Type B pancreatic cell (in vitro differentiated cells): ENCODE results near the gene POLR1C. TPM values are rescaled to one million over a fixed set of nuclear protein-coding genes. Genes with fewer than 3 reads are reported as not detected.

ENCODE experiments used
- DNase-seq: peaks from one replicate; pipeline ENCODE4 v3.0.0; 2021; ENCODE audit warnings: mixed read lengths; ENCODE audit not compliant: unreplicated experiment; ENCODE audit errors: extremely low spot score
- H3K27ac Mint-ChIP-seq: 2 replicates; pipeline ENCODE4 v1.8.0; 2021; ENCODE audit warnings: mild to moderate bottlenecking, mixed read lengths
- H3K27me3 Mint-ChIP-seq: 2 replicates; pipeline ENCODE4 v1.8.0; 2021; ENCODE audit warnings: mixed read lengths
- H3K36me3 Mint-ChIP-seq: 2 replicates; pipeline ENCODE4 v1.8.0; 2021; ENCODE audit warnings: mixed read lengths
- H3K4me1 Mint-ChIP-seq: one replicate; pipeline ENCODE4 v1.8.0; 2021; ENCODE audit warnings: mixed read lengths; ENCODE audit not compliant: unreplicated experiment
- H3K4me3 Mint-ChIP-seq: 2 replicates; pipeline ENCODE4 v1.8.0; 2021; ENCODE audit warnings: mild to moderate bottlenecking, mixed read lengths
- H3K9me3 Mint-ChIP-seq: 2 replicates; pipeline ENCODE4 v1.8.0; 2021; ENCODE audit warnings: mixed read lengths
- CTCF ChIP-seq: fragments of 200-600 bp; sonication (generic); conservative IDR thresholded peaks from 2 replicates; pipeline ENCODE4 v1.5.0; 2021; ENCODE audit warnings: antibody characterized with exemption, mild to moderate bottlenecking
- total RNA-seq: library from RNA; stranded (reverse); gene quantifications from 2 replicates; pipeline ENCODE4 v1.2.1, GENCODE V29; 2021; ENCODE audit warnings: low replicate concordance

POLR1C gene
- total RNA-seq, 1 donor from 2014 or later: 60.8 TPM

GRCh38 chr6:43469947-43470346 is 46.9 kb upstream of the POLR1C start:
- H3K9me3 Mint-ChIP-seq: no peaks in the 10 kb centered on the region
- peaks cover 9% of the 10 kb centered on the region for H3K27me3 Mint-ChIP-seq
- TF ChIP-seq CTCF: no peak
- H3K4me3 Mint-ChIP-seq: no peak overlapping the region
- no peaks in the 10 kb centered on the region for H3K4me1 Mint-ChIP-seq
- no peaks in the 10 kb centered on the region for H3K36me3 Mint-ChIP-seq
- DNase-seq: no peak
- no peak overlapping the region for H3K27ac Mint-ChIP-seq

GRCh38 chr6:43471399-43471798 is 45.5 kb upstream of the POLR1C start:
- Mint-ChIP-seq H3K4me1 (no peaks in the 10 kb centered on the region), H3K27me3 (peaks cover 7% of the 10 kb centered on the region), H3K4me3 (no peak overlapping the region), H3K36me3 (no peaks in the 10 kb centered on the region), H3K27ac (no peak overlapping the region), H3K9me3 (no peaks in the 10 kb centered on the region)
- DNase-seq: no peak
- TF ChIP-seq CTCF: no peak

- Mint-ChIP-seq H3K27me3 (peaks cover 4% of the 10 kb centered on the region), H3K9me3 (no peaks in the 10 kb centered on the region), H3K4me3 (no peak overlapping the region), H3K27ac (no peak overlapping the region), H3K36me3 (no peaks in the 10 kb centered on the region), H3K4me1 (peaks cover 5% of the 10 kb centered on the region)
- no peak for DNase-seq
- no peak for TF ChIP-seq CTCF
These were observed 44.4 kb upstream of the POLR1C start for GRCh38 chr6:43472515-43472914.

GRCh38 chr6:43475516-43475915 is 41.4 kb upstream of the POLR1C start:
- Mint-ChIP-seq H3K9me3 (no peaks in the 10 kb centered on the region), H3K36me3 (no peaks in the 10 kb centered on the region), H3K4me1 (peaks cover 29% of the 10 kb centered on the region), H3K4me3 (no peak overlapping the region), H3K27ac (no peak overlapping the region), H3K27me3 (no peaks in the 10 kb centered on the region)
- no peak for DNase-seq
- no peak for TF ChIP-seq CTCF

- Mint-ChIP-seq H3K4me1 (peaks cover 37% of the 10 kb centered on the region), H3K4me3 (peak overlapping the region; percentile 96), H3K27ac (peak overlapping the region; percentile 89), H3K9me3 (no peaks in the 10 kb centered on the region), H3K36me3 (no peaks in the 10 kb centered on the region), H3K27me3 (no peaks in the 10 kb centered on the region)
- DNase-seq: no peak
- no peak for TF ChIP-seq CTCF
These were observed 40.1 kb upstream of the POLR1C start for GRCh38 chr6:43476746-43477145.
